Activated naive CD8-positive, alpha-beta T cell treated with anti-CD3 and anti-CD28 coated beads for 36 hours (primary cell): Measurements from ENCODE around the gene RIMS3. TPM values are rescaled to one million over a fixed set of nuclear protein-coding genes. Genes with fewer than 3 reads are reported as not detected.
A peak's percentile ranks its signal among the peaks of the same experiment; 100 is the strongest.
"Not testable (repeated sequence)": the region's sequence is repeated elsewhere in the genome, so short reads cannot be mapped to it uniquely, and the experiment has no call there.

ENCODE experiments used
- DNase-seq: peaks from one replicate; pipeline ENCODE4 v3.0.0; 2021
- H3K27ac Mint-ChIP-seq: one replicate; pipeline ENCODE4 v1.8.0; 2022; ENCODE audit warnings: mild to moderate bottlenecking, moderate library complexity, mixed read lengths
- H3K27me3 Mint-ChIP-seq: one replicate; pipeline ENCODE4 v1.8.0; 2022; ENCODE audit warnings: mild to moderate bottlenecking, mixed read lengths
- H3K36me3 Mint-ChIP-seq: one replicate; pipeline ENCODE4 v1.8.0; 2021; ENCODE audit warnings: mild to moderate bottlenecking, mixed read lengths
- H3K4me1 Mint-ChIP-seq: one replicate; pipeline ENCODE4 v1.8.0; 2021; ENCODE audit warnings: mixed read lengths
- H3K4me3 Mint-ChIP-seq: one replicate; pipeline ENCODE4 v1.8.0; 2022; ENCODE audit warnings: mild to moderate bottlenecking, moderate library complexity, mixed read lengths
- H3K9me3 Mint-ChIP-seq: one replicate; pipeline ENCODE4 v1.8.0; 2022; ENCODE audit warnings: mixed read lengths
- total RNA-seq, 2 experiments: library from RNA; stranded (reverse); gene quantifications; one replicate each; pipeline ENCODE4 v1.2.3, GENCODE V29; 2021

RIMS3 gene
- total RNA-seq, 2 experiments from 2014 or later: 1.1 to 1.9 TPM

GRCh38 chr1:40634901-40635655 is 30.4 kb downstream of the RIMS3 start:
- Mint-ChIP-seq H3K4me1 (peaks cover 27% of the 10 kb centered on the region), H3K9me3 (peaks cover 2% of the 10 kb centered on the region), H3K4me3 (no peak overlapping the region), H3K27me3 (no peaks in the 10 kb centered on the region), H3K27ac (peak overlapping the region; percentile 35), H3K36me3 (no peaks in the 10 kb centered on the region)
- DNase-seq: no peak

GRCh38 chr1:40633931-40634376 is 31.5 kb downstream of the RIMS3 start:
- H3K4me3 Mint-ChIP-seq: no peak overlapping the region
- H3K4me1 Mint-ChIP-seq: peaks cover 35% of the 10 kb centered on the region
- H3K9me3 Mint-ChIP-seq: peaks cover 2% of the 10 kb centered on the region
- no peak overlapping the region for H3K27ac Mint-ChIP-seq
- no peaks in the 10 kb centered on the region for H3K27me3 Mint-ChIP-seq
- no peak for DNase-seq
- H3K36me3 Mint-ChIP-seq: no peaks in the 10 kb centered on the region

- H3K9me3 Mint-ChIP-seq: peaks cover 2% of the 10 kb centered on the region
- H3K27ac Mint-ChIP-seq: no peak overlapping the region
- no peaks in the 10 kb centered on the region for H3K27me3 Mint-ChIP-seq
- no peak for DNase-seq
- H3K4me1 Mint-ChIP-seq: peaks cover 39% of the 10 kb centered on the region
- H3K36me3 Mint-ChIP-seq: no peaks in the 10 kb centered on the region
- no peak overlapping the region for H3K4me3 Mint-ChIP-seq
These were observed 32.0 kb downstream of the RIMS3 start for GRCh38 chr1:40633523-40633922.

GRCh38 chr1:40630488-40631223 is 34.8 kb downstream of the RIMS3 start:
- H3K27me3 Mint-ChIP-seq: no peaks in the 10 kb centered on the region
- no peaks in the 10 kb centered on the region for H3K9me3 Mint-ChIP-seq
- H3K27ac Mint-ChIP-seq: no peak overlapping the region
- no peak for DNase-seq
- H3K36me3 Mint-ChIP-seq: no peaks in the 10 kb centered on the region
- no peak overlapping the region for H3K4me3 Mint-ChIP-seq
- peaks cover 36% of the 10 kb centered on the region for H3K4me1 Mint-ChIP-seq

- H3K9me3 Mint-ChIP-seq, DNase-seq, H3K27me3 Mint-ChIP-seq, H3K4me3 Mint-ChIP-seq, H3K36me3 Mint-ChIP-seq: not testable (repeated sequence)
- peak overlapping the region; percentile 13 for H3K27ac Mint-ChIP-seq
- peaks cover 30% of the 10 kb centered on the region for H3K4me1 Mint-ChIP-seq
These were observed 35.9 kb downstream of the RIMS3 start for GRCh38 chr1:40629546-40629945.

- Mint-ChIP-seq H3K4me1 (peaks cover 29% of the 10 kb centered on the region), H3K4me3 (no peak overlapping the region), H3K36me3 (no peaks in the 10 kb centered on the region), H3K27ac (peak overlapping the region; percentile 62), H3K9me3 (no peaks in the 10 kb centered on the region), H3K27me3 (no peaks in the 10 kb centered on the region)
- no peak for DNase-seq
These were observed 36.6 kb downstream of the RIMS3 start for GRCh38 chr1:40628903-40629292.

- H3K27ac Mint-ChIP-seq: peak overlapping the region; percentile 62
- peaks cover 24% of the 10 kb centered on the region for H3K4me1 Mint-ChIP-seq
- H3K9me3 Mint-ChIP-seq: no peaks in the 10 kb centered on the region
- peak; percentile 44 for DNase-seq
- no peak overlapping the region for H3K4me3 Mint-ChIP-seq
- H3K36me3 Mint-ChIP-seq: no peaks in the 10 kb centered on the region
- no peaks in the 10 kb centered on the region for H3K27me3 Mint-ChIP-seq
These were observed 37.2 kb downstream of the RIMS3 start for GRCh38 chr1:40627987-40628902.

GRCh38 chr1:40626383-40626770 is 39.1 kb downstream of the RIMS3 start:
- no peak overlapping the region for H3K4me3 Mint-ChIP-seq
- H3K4me1 Mint-ChIP-seq: peaks cover 24% of the 10 kb centered on the region
- DNase-seq: no peak
- no peaks in the 10 kb centered on the region for H3K36me3 Mint-ChIP-seq
- H3K9me3 Mint-ChIP-seq: no peaks in the 10 kb centered on the region
- H3K27ac Mint-ChIP-seq: no peak overlapping the region
- no peaks in the 10 kb centered on the region for H3K27me3 Mint-ChIP-seq

- Mint-ChIP-seq H3K4me1 (peaks cover 24% of the 10 kb centered on the region), H3K9me3 (no peaks in the 10 kb centered on the region), H3K27ac (no peak overlapping the region)
These were observed 39.8 kb downstream of the RIMS3 start for GRCh38 chr1:40625476-40626382.

GRCh38 chr1:40625076-40625475 is 40.4 kb downstream of the RIMS3 start:
- no peaks in the 10 kb centered on the region for H3K27me3 Mint-ChIP-seq
- H3K4me3 Mint-ChIP-seq: no peak overlapping the region
- no peak overlapping the region for H3K27ac Mint-ChIP-seq
- peaks cover 24% of the 10 kb centered on the region for H3K4me1 Mint-ChIP-seq
- no peaks in the 10 kb centered on the region for H3K9me3 Mint-ChIP-seq
- H3K36me3 Mint-ChIP-seq: no peaks in the 10 kb centered on the region
- DNase-seq: peak; percentile 36

More at GRCh38 chr1:40625476-40626382, 39.8 kb downstream of the RIMS3 start:
- Mint-ChIP-seq H3K4me3 (no peak overlapping the region), H3K36me3 (no peaks in the 10 kb centered on the region), H3K27me3 (no peaks in the 10 kb centered on the region)
- no peak for DNase-seq

- DNase-seq: no peak
- no peak overlapping the region for H3K4me3 Mint-ChIP-seq
- no peaks in the 10 kb centered on the region for H3K9me3 Mint-ChIP-seq
- H3K4me1 Mint-ChIP-seq: peaks cover 6% of the 10 kb centered on the region
- H3K27ac Mint-ChIP-seq: no peak overlapping the region
- no peaks in the 10 kb centered on the region for H3K27me3 Mint-ChIP-seq
- H3K36me3 Mint-ChIP-seq: no peaks in the 10 kb centered on the region
These were observed 42.4 kb downstream of the RIMS3 start for GRCh38 chr1:40622936-40623629.

GRCh38 chr1:40621821-40622450 is 43.5 kb downstream of the RIMS3 start:
- no peaks in the 10 kb centered on the region for H3K36me3 Mint-ChIP-seq
- H3K4me3 Mint-ChIP-seq: no peak overlapping the region
- H3K9me3 Mint-ChIP-seq: no peaks in the 10 kb centered on the region
- H3K4me1 Mint-ChIP-seq: peaks cover 4% of the 10 kb centered on the region
- DNase-seq: no peak
- no peaks in the 10 kb centered on the region for H3K27me3 Mint-ChIP-seq
- no peak overlapping the region for H3K27ac Mint-ChIP-seq

- Mint-ChIP-seq H3K36me3 (no peaks in the 10 kb centered on the region), H3K4me1 (peaks cover 1% of the 10 kb centered on the region), H3K4me3 (no peak overlapping the region), H3K9me3 (no peaks in the 10 kb centered on the region), H3K27me3 (no peaks in the 10 kb centered on the region), H3K27ac (no peak overlapping the region)
- DNase-seq: no peak
These were observed 44.8 kb downstream of the RIMS3 start for GRCh38 chr1:40620586-40621210.
